ENCODE measurements around the gene QRFP. TPM values are rescaled to one million over a fixed set of nuclear protein-coding genes. Genes with fewer than 3 reads are reported as not detected.
A peak's percentile ranks its signal among the peaks of the same experiment; 100 is the strongest.

The QRFP gene
- total RNA-seq, 4 donors from 2014 or later = not detected

DNA sequence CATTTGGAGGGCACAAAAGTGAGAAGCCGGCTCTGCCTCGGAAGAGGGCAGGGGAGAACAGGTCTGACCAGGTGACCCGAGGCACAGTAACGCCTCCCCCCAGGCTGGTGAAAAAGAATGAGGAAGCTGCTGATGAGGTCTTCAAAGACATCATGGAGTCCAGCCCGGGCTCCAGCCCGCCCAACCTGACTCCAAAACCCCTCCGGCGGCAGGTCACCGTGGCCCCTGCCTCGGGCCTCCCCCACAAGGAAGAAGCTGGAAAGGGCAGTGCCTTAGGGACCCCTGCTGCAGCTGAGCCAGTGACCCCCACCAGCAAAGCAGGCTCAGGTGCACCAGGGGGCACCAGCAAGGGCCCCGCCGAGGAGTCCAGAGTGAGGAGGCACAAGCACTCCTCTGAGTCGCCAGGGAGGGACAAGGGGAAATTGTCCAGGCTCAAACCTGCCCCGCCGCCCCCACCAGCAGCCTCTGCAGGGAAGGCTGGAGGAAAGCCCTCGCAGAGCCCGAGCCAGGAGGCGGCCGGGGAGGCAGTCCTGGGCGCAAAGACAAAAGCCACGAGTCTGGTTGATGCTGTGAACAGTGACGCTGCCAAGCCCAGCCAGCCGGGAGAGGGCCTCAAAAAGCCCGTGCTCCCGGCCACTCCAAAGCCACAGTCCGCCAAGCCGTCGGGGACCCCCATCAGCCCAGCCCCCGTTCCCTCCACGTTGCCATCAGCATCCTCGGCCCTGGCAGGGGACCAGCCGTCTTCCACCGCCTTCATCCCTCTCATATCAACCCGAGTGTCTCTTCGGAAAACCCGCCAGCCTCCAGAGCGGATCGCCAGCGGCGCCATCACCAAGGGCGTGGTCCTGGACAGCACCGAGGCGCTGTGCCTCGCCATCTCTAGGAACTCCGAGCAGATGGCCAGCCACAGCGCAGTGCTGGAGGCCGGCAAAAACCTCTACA, 11.8 kb downstream of the QRFP start:
- Histone ChIP-seq H3K9me3 (no peaks in the 10 kb centered on the region), H3K27ac (replicated peaks in 1 of 4) (peak overlapping the region in 3 of 4 donors; percentile 20 to 54 (median 43)), H3K4me3 (no peak overlapping the region), H3K27me3 (no peaks in the 10 kb centered on the region), H3K36me3 (peaks cover 83 to 100% (median 100%) of the 10 kb centered on the region in 4 donors), H3K4me1 (peaks cover 0 to 44% (median 42%) of the 10 kb centered on the region in 4 donors)
- TF ChIP-seq POLR2AphosphoS5 (IDR thresholded peaks at IDR 0.05) (peak in 1 of 2 donors; percentile 10), POLR2A (IDR thresholded peaks at IDR 0.05; ENCODE audit: low read depth) (no peak)
- no peak for DNase-seq (ENCODE audit: extremely low spot score)
- 83% methylated on average over 23 of the region's 47 CpGs for WGBS
- intact Hi-C loops (cut with DNase I) = no loop called here

DNA sequence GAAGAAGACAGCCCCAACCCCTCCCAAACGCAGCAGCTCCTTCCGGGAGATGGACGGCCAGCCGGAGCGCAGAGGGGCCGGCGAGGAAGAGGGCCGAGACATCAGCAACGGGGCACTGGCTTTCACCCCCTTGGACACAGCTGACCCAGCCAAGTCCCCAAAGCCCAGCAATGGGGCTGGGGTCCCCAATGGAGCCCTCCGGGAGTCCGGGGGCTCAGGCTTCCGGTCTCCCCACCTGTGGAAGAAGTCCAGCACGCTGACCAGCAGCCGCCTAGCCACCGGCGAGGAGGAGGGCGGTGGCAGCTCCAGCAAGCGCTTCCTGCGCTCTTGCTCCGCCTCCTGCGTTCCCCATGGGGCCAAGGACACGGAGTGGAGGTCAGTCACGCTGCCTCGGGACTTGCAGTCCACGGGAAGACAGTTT, 12.5 kb downstream of the QRFP start:
- H3K4me3 ChIP-seq = no peak overlapping the region
- peaks cover 0 to 44% (median 42%) of the 10 kb centered on the region in 4 donors for H3K4me1 ChIP-seq
- no peaks in the 10 kb centered on the region for H3K9me3 ChIP-seq
- WGBS = 88% methylated on average over 18 of the region's 25 CpGs
- no peaks in the 10 kb centered on the region for H3K27me3 ChIP-seq
- no peak for TF ChIP-seq CTCF (IDR thresholded peaks at IDR 0.05)
- intact Hi-C loops (cut with DNase I) = no loop called here
- peak overlapping the region in 1 of 4 donors; percentile 54 for H3K27ac ChIP-seq (replicated peaks in 1 of 4)
- H3K36me3 ChIP-seq = peaks cover 88 to 100% (median 100%) of the 10 kb centered on the region in 4 donors
- no peak for DNase-seq (ENCODE audit: extremely low spot score)

- no peaks in the 10 kb centered on the region for H3K27me3 ChIP-seq
- WGBS = 80% methylated on average over 5 of the region's 5 CpGs
- DNase-seq (ENCODE audit: extremely low spot score) = no peak
- no peak for TF ChIP-seq POLR2A (IDR thresholded peaks at IDR 0.05; ENCODE audit: low read depth)
- TF ChIP-seq EP300 (IDR thresholded peaks at IDR 0.05) = no peak
- TF ChIP-seq POLR2AphosphoS5 (IDR thresholded peaks at IDR 0.05) = no peak
- TF ChIP-seq CTCF (IDR thresholded peaks at IDR 0.05) = no peak
- no peak overlapping the region for H3K27ac ChIP-seq (replicated peaks in 1 of 4)
- peaks cover 0 to 42% (median 42%) of the 10 kb centered on the region in 4 donors for H3K4me1 ChIP-seq
- H3K36me3 ChIP-seq = peaks cover 88 to 100% (median 100%) of the 10 kb centered on the region in 4 donors
- no peak overlapping the region for H3K4me3 ChIP-seq
- intact Hi-C loops (cut with DNase I) = no loop called here
- H3K9me3 ChIP-seq = no peaks in the 10 kb centered on the region
Observed at GRCh38 chr9:130883479-130883878, 13.1 kb downstream of the QRFP start.

DNA sequence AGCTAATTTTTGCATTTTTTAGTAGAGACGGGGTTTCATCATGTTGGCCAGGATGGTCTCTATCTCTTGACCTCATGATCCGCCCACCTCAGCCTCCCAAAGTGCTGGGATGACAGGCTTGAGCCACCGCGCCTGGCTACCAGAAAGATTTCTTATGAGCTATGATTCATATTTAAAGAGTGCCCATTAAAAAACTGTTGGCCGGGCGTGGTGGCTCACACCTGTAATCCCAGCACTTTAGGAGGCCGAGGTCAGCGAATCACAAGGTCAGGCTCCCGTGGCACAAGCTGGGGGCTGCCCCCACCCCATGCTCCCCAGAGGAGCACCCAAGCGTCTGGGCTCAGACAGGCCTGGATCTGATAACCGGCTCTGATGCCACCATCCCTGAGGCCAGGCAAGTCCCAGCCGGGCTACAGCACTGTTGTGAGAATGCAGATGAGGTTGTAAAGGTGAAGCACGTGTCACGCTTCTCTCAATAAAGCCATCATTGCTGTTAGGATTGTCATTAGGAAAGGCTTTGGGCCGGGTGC, 13.9 kb downstream of the QRFP start:
- DNase-seq (ENCODE audit: extremely low spot score) = no peak

More for the DNA sequence above, 13.9 kb downstream of the QRFP start:
- Histone ChIP-seq H3K4me1 (peaks cover 0 to 37% (median 35%) of the 10 kb centered on the region in 4 donors), H3K4me3 (no peak overlapping the region), H3K36me3 (peaks cover 87 to 100% (median 99%) of the 10 kb centered on the region in 4 donors), H3K9me3 (no peaks in the 10 kb centered on the region), H3K27me3 (no peaks in the 10 kb centered on the region), H3K27ac (replicated peaks in 1 of 4) (peak overlapping the region in 1 of 4 donors; percentile 14)
- 87% methylated on average over 11 of the region's 15 CpGs for WGBS
- intact Hi-C loops (cut with DNase I) = no loop called here
- TF ChIP-seq CTCF (IDR thresholded peaks at IDR 0.05) (no peak), EP300 (IDR thresholded peaks at IDR 0.05) (no peak), POLR2AphosphoS5 (IDR thresholded peaks at IDR 0.05) (no peak)

Measured in esophagus muscularis mucosa (tissue), 4 donors.